ENCODE results near the gene PNMA1.

The PNMA1 gene

GRCh38 chr14:73661872-73662271 is 52.3 kb downstream of the PNMA1 start:
- DNase-seq = no peak
